Adrenal gland (tissue), 12 donors: ENCODE results near the gene PPP1R15A. TPM values are rescaled to one million over a fixed set of nuclear protein-coding genes. Genes with fewer than 3 reads are reported as not detected.
"Not testable (repeated sequence)": the region's sequence is repeated elsewhere in the genome, so short reads cannot be mapped to it uniquely, and the experiment has no call there.

Experiments used
- DNase-seq, 7 donors: peaks; one replicate each; pipeline ENCODE4 v3.0.0-alpha.2; 2019 to 2020
- H3K27ac ChIP-seq, 5 donors: fragments of 200-600 bp; sonication (generic) in 4 of 5; 1 replicate in 3 of 5; 2 replicates in 2 of 5; pipeline versions ENCODE4 v1.5.1 to v1.8.0; 2016 to 2020; ENCODE audit warnings: mild to moderate bottlenecking in 1 of 5
- H3K27me3 ChIP-seq: fragments of 200-600 bp; 2 replicates; pipeline ENCODE4 v1.8.0; 2021
- H3K36me3 ChIP-seq, 2 donors: fragments of 200-600 bp; replicated peaks in 1 of 2; 1 replicate in 1 of 2; 2 replicates in 1 of 2; pipeline versions ENCODE4 v1.5.1 to v1.8.0; 2018 to 2022
- H3K4me1 ChIP-seq, 2 donors: fragments of 200-600 bp; replicated peaks in 1 of 2; 1 replicate in 1 of 2; 2 replicates in 1 of 2; pipeline versions ENCODE4 v1.5.1 to v1.8.0; 2018 to 2021
- H3K4me3 ChIP-seq, 4 donors: fragments of 200-600 bp; sonication (generic) in 3 of 4; one replicate each; pipeline ENCODE4 v1.5.1; 2016 to 2018
- H3K9me3 ChIP-seq, 3 donors: fragments of 200-600 bp; sonication (generic) in 1 of 3; replicated peaks in 1 of 3; 1 replicate in 2 of 3; 2 replicates in 1 of 3; pipeline versions ENCODE4 v1.5.1 to v1.8.0; 2016 to 2021
- POLR2A ChIP-seq, 2 donors: fragments of 450-650 bp; IDR thresholded peaks; one replicate each; pipeline ENCODE4 v1.6.1; 2017; ENCODE audit warnings: antibody characterized with exemption in 2 of 2, mild to moderate bottlenecking in 2 of 2, moderate library complexity in 1 of 2
- WGBS, 4 donors: extraction: QIAGEN DNeasy Blood & Tissue Kit in 2 of 4; methylation state at CpG; one replicate each; pipeline versions ENCODE4 v1.1.5 to v1.1.7; 2013 to 2017; 5-methylcytosine and 5-hydroxymethylcytosine counted together
- intact Hi-C, 2 donors: fragments of 100-400 bp; cut with DNase I; formaldehyde crosslinking; loops; one replicate each; pipeline versions ENCODE4 v1.14.1 to v1.15.0; 2022 to 2023
- polyA plus RNA-seq, 3 donors: library from polyadenylated mRNA; stranded (reverse); fragments of 200-250 nt in 2 of 3; fragments of 350-450 nt in 1 of 3; fragmentation: Illumina TruSeq in 1 of 3; extraction: RNeasy Lipid Tissue Mini Kit (QIAGEN cat#74804) in 1 of 3; gene quantifications; one replicate each; pipeline ENCODE4 v1.2.3, GENCODE V29; 2013 to 2014
- total RNA-seq, 9 donors: library from RNA; depleted of rRNA in 4 of 9; stranded (reverse); fragments of >200 nt in 4 of 9; fragments of 120-200 nt in 1 of 9; fragmentation: NEBNext Ultra II Directional in 1 of 9; extraction: Animal tissue kit (Norgen Biotek cat#: 25700) in 1 of 9; gene quantifications; one replicate each; pipeline versions ENCODE4 v1.1.0 to v1.2.4, GENCODE V29; 2013 to 2023
- TF ChIP-seq, protein P1 (sequence below), 6 experiments: fragments of 450-650 bp in 4 of 6; fragments of 200-600 bp in 2 of 6; sonication (generic) in 1 of 6; IDR thresholded peaks; 1 replicate in 5 of 6; 2 replicates in 1 of 6; pipeline versions ENCODE4 v1.5.1 to v1.8.0; 2016 to 2021; ENCODE audit warnings: antibody characterized with exemption in 6 of 6, mild to moderate bottlenecking in 2 of 6, moderate library complexity in 1 of 6
- donor health status: healthy with polysubstance abuse.
- donor health status: Bipolar disorder and iron deficiency.
- donor health status: DM: yes; HTN: yes; CAD: no.
- donor health status: DM: no; HTN: no; CAD: no.
- donor health status: DM: no; HTN: no; CAD: no.
- donor health status: DM: yes; HTN: yes; CAD: no.

PPP1R15A gene
- total and polyA plus RNA-seq, 12 donors = 18.2 to 174 (median 43.7) TPM

DNA sequence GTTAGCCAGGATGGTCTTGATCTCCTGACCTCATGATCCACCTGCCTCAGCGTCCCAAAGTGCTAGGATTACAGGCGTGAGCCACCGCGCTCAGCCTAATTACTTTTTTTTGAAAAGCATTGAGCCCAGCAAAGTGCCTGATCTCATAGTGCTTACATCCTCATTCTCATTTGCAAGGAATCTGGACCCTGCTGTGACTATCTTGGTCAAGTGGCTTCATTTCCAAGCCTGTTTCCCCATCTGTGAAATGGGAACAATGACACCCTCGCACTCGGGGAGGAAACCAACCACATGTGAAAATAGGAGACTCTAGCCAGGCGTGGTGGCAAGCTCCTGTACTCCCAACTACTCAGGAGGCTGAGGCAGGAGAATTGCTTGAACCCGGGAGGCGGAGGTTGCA lies 2.2 kb upstream of the PPP1R15A start:
- Histone ChIP-seq H3K36me3 (peaks cover 0 to 17% of the 10 kb centered on the region in 2 donors), H3K27me3 (no peaks in the 10 kb centered on the region), H3K9me3 (no peaks in the 10 kb centered on the region), H3K27ac (no peak overlapping the region), H3K4me1 (peaks cover 19 to 35% of the 10 kb centered on the region in 2 donors), H3K4me3 (no peak overlapping the region)
- WGBS, 4 donors = 93 to 98% (median 96%) methylated on average over 9 of the region's 9 CpGs
- intact Hi-C loops = loop anchor here in 1 of 2 donors (10.0 kb wide), 1 partner anchor 95 kb away; the partner anchor contains the start of gene FTL
- TF ChIP-seq, protein P1, sequence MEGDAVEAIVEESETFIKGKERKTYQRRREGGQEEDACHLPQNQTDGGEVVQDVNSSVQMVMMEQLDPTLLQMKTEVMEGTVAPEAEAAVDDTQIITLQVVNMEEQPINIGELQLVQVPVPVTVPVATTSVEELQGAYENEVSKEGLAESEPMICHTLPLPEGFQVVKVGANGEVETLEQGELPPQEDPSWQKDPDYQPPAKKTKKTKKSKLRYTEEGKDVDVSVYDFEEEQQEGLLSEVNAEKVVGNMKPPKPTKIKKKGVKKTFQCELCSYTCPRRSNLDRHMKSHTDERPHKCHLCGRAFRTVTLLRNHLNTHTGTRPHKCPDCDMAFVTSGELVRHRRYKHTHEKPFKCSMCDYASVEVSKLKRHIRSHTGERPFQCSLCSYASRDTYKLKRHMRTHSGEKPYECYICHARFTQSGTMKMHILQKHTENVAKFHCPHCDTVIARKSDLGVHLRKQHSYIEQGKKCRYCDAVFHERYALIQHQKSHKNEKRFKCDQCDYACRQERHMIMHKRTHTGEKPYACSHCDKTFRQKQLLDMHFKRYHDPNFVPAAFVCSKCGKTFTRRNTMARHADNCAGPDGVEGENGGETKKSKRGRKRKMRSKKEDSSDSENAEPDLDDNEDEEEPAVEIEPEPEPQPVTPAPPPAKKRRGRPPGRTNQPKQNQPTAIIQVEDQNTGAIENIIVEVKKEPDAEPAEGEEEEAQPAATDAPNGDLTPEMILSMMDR (IDR thresholded peaks at IDR 0.05) = no peak
- TF ChIP-seq POLR2A (IDR thresholded peaks at IDR 0.05) = no peak
- no peak for DNase-seq

DNA sequence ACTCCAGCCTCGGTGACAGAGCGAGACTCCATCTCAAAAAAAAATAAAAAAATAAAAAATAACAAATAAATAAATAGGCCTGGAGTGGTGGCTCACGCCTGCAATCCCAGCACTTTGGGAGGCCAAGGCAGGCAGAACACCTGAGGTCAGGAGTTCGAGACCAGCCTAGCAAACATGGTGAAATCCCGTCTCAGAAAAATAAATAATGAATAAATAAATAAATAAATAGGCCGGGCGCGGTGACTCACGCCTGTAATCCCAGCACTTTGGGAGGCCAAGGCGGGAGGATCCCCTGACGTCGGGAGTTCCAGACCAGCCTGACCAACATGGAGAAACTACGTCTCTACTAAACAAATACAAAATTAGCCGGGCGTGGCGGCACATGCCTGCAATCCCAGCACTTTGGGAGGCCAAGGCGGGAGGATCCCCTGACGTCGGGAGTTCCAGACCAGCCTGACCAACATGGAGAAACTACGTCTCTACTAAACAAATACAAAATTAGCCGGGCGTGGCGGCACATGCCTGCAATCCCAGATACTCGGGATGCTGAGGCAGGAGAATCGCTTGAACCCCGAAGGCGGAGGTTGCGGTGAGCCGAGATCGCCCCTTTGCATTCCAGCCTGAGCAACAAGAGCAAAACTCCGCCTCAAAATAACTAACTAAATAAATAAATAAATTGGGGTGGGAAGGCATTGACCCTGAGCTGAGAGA lies 595 bp upstream of the PPP1R15A start:
- H3K27me3 ChIP-seq, H3K9me3 ChIP-seq: not testable (repeated sequence)
- WGBS, 4 donors = 64 to 79% (median 73%) methylated on average over 24 to 31 of the region's 31 CpGs
- H3K27ac ChIP-seq = peak overlapping the region in 3 of 5 donors; percentile 22 to 100 (median 97)
- peak overlapping the region in 1 of 4 donors; percentile 80 for H3K4me3 ChIP-seq
- peaks cover 0 to 30% of the 10 kb centered on the region in 2 donors for H3K36me3 ChIP-seq
- peaks cover 33 to 45% of the 10 kb centered on the region in 2 donors for H3K4me1 ChIP-seq
- peak in 2 of 7 donors; percentile 42 to 69 for DNase-seq
- intact Hi-C loops = loop anchor here in 1 of 2 donors (10.0 kb wide), 1 partner anchor 93 kb away; the partner anchor contains the start of gene FTL

DNA sequence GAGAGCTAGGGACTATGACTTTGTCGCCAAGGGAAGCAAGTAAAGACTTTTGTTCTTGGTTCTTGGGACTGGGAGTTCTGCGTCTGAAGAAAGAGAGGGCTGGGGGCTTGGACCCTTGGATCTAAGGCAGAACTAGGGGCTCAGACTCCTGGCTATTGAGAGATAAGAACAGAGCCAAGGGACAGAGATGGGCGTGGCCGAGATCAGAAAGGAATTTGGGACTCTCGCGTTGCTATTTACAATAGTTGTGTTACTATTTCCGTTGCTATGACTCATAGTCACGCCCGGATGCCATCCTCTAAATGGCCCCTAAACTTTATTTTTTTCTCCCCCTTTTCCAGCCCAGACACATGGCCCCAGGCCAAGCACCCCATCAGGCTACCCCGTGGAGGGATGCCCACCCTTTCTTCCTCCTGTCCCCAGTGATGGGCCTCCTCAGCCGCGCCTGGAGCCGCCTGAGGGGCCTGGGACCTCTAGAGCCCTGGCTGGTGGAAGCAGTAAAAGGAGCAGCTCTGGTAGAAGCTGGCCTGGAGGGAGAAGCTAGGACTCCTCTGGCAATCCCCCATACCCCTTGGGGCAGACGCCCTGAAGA lies 759 bp downstream of the PPP1R15A start:
- Histone ChIP-seq H3K4me3 (peak overlapping the region; percentile 64 to 81 (median 80)), H3K36me3 (peaks cover 0 to 43% of the 10 kb centered on the region in 2 donors), H3K9me3 (no peaks in the 10 kb centered on the region), H3K27me3 (no peaks in the 10 kb centered on the region), H3K4me1 (peaks cover 34 to 43% of the 10 kb centered on the region in 2 donors), H3K27ac (peak overlapping the region; percentile 97 to 100 (median 99))
- intact Hi-C loops = loop anchor here in 1 of 2 donors (10.0 kb wide), 1 partner anchor 92 kb away; the partner anchor contains the start of gene FTL
- peak; percentile 85 to 97 (median 94) for DNase-seq
- WGBS, 4 donors = 0 to 4% (median 2%) methylated on average over 13 to 14 of the region's 14 CpGs
- TF ChIP-seq, protein P1 (IDR thresholded peaks at IDR 0.05) = peak in 2 of 6 experiments; percentile 16 to 37
- TF ChIP-seq POLR2A (IDR thresholded peaks at IDR 0.05) = no peak

DNA sequence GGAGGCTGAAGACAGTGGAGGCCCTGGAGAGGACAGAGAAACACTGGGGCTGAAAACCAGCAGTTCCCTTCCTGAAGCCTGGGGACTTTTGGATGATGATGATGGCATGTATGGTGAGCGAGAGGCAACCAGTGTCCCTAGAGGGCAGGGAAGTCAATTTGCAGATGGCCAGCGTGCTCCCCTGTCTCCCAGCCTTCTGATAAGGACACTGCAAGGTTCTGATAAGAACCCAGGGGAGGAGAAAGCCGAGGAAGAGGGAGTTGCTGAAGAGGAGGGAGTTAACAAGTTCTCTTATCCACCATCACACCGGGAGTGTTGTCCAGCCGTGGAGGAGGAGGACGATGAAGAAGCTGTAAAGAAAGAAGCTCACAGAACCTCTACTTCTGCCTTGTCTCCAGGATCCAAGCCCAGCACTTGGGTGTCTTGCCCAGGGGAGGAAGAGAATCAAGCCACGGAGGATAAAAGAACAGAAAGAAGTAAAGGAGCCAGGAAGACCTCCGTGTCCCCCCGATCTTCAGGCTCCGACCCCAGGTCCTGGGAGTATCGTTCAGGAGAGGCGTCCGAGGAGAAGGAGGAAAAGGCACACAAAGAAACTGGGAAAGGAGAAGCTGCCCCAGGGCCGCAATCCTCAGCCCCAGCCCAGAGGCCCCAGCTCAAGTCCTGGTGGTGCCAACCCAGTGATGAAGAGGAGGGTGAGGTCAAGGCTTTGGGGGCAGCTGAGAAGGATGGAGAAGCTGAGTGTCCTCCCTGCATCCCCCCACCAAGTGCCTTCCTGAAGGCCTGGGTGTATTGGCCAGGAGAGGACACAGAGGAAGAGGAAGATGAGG lies 1.5 kb downstream of the PPP1R15A start:
- WGBS, 4 donors = 42 to 50% (median 46%) methylated on average over 14 of the region's 14 CpGs
- TF ChIP-seq, protein P1 (IDR thresholded peaks at IDR 0.05) = no peak
- TF ChIP-seq POLR2A (IDR thresholded peaks at IDR 0.05) = peak in 1 of 2 donors; percentile 3
- Histone ChIP-seq H3K27ac (peak overlapping the region; percentile 97 to 100 (median 99)), H3K36me3 (peaks cover 0 to 43% of the 10 kb centered on the region in 2 donors), H3K4me3 (peak overlapping the region in 3 of 4 donors; percentile 79 to 81 (median 80)), H3K9me3 (no peaks in the 10 kb centered on the region), H3K27me3 (no peaks in the 10 kb centered on the region), H3K4me1 (peaks cover 34 to 39% of the 10 kb centered on the region in 2 donors)
- intact Hi-C loops = loop anchor here in 1 of 2 donors (10.0 kb wide), 1 partner anchor 91 kb away; the partner anchor contains the start of gene FTL
- DNase-seq = peak in 2 of 7 donors; percentile 30 to 49
